Measurements from ENCODE around the gene NUP210.

The NUP210 gene

DNA sequence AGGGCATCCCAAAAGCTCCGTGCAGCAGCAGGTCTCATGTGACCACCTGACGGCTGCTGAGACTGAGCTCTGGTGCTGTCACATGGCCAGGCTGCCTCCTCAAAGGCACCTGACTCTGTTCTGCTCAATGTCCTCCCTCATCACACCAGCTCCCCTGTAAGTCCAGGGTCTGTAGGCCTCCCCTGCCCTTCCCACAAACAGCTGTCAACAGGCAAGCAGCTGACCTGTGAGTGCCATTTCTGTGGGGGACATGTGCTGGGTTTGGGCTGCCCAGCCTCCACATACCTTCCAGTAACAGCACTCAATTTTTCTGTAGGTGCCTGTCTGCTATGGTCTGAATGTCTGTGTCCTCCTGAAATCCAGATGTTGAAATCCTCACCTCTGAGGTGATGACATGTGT, 11.2 kb downstream of the NUP210 start:
- TF ChIP-seq, protein P1, sequence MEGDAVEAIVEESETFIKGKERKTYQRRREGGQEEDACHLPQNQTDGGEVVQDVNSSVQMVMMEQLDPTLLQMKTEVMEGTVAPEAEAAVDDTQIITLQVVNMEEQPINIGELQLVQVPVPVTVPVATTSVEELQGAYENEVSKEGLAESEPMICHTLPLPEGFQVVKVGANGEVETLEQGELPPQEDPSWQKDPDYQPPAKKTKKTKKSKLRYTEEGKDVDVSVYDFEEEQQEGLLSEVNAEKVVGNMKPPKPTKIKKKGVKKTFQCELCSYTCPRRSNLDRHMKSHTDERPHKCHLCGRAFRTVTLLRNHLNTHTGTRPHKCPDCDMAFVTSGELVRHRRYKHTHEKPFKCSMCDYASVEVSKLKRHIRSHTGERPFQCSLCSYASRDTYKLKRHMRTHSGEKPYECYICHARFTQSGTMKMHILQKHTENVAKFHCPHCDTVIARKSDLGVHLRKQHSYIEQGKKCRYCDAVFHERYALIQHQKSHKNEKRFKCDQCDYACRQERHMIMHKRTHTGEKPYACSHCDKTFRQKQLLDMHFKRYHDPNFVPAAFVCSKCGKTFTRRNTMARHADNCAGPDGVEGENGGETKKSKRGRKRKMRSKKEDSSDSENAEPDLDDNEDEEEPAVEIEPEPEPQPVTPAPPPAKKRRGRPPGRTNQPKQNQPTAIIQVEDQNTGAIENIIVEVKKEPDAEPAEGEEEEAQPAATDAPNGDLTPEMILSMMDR (IDR thresholded peaks at IDR 0.05; ENCODE audit: low read depth, low read length): no peak
- no peak overlapping the region for H3K4me3 ChIP-seq (ENCODE audit: low read depth, low read length)

DNA sequence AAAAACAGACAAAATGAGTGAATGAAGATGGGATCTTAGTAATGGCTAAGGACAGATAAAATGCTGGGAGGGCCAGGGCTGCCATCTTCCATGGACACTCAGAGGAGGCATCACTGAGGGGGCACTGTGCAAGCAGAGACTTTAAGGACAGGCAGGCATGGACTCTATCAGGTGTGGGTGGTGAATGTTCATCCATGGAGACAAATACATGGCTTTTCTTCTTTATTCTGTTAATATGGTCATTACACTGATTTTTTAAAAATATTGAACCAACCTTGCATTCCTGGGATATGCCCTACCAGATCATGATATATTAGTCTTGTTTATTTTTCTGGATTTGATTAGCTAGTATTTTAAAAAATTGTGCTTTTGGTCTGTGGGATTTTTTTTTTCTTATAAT, 12.2 kb downstream of the NUP210 start:
- no peak overlapping the region for H3K4me3 ChIP-seq (ENCODE audit: low read depth, low read length)
- TF ChIP-seq, protein P1 (IDR thresholded peaks at IDR 0.05; ENCODE audit: low read depth, low read length): no peak

- TF ChIP-seq, protein P1 (IDR thresholded peaks at IDR 0.05; ENCODE audit: low read depth, low read length): no peak
- H3K4me3 ChIP-seq (ENCODE audit: low read depth, low read length): no peak overlapping the region
Measured at GRCh38 chr3:13407475-13407874, 12.6 kb downstream of the NUP210 start.

DNA sequence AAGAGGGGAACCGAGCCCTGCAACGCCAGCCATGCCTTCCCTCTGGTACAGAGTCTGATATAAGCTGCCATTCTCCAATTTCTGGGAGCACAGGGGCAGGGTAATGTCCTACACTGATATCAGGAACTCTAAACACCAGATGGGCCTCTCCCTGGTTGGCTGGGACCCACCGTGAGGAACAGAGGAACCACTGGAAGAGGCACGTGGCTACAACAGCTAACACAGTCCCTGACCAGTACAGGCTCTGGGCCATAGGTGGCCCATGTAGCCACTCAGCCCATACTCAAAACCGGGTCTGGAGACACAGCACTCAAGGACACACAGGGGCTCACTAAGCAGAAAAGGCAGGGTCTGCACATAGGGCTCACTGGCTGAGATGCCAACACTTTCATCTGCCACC, 13.9 kb downstream of the NUP210 start:
- no peak overlapping the region for H3K4me3 ChIP-seq (ENCODE audit: low read depth, low read length)
- TF ChIP-seq, protein P1 (IDR thresholded peaks at IDR 0.05; ENCODE audit: low read depth, low read length): no peak

GRCh38 chr3:13405614-13406013, 14.5 kb downstream of the NUP210 start:
- H3K4me3 ChIP-seq (ENCODE audit: low read depth, low read length): no peak overlapping the region
- TF ChIP-seq, protein P1 (IDR thresholded peaks at IDR 0.05; ENCODE audit: low read depth, low read length): no peak

DNA sequence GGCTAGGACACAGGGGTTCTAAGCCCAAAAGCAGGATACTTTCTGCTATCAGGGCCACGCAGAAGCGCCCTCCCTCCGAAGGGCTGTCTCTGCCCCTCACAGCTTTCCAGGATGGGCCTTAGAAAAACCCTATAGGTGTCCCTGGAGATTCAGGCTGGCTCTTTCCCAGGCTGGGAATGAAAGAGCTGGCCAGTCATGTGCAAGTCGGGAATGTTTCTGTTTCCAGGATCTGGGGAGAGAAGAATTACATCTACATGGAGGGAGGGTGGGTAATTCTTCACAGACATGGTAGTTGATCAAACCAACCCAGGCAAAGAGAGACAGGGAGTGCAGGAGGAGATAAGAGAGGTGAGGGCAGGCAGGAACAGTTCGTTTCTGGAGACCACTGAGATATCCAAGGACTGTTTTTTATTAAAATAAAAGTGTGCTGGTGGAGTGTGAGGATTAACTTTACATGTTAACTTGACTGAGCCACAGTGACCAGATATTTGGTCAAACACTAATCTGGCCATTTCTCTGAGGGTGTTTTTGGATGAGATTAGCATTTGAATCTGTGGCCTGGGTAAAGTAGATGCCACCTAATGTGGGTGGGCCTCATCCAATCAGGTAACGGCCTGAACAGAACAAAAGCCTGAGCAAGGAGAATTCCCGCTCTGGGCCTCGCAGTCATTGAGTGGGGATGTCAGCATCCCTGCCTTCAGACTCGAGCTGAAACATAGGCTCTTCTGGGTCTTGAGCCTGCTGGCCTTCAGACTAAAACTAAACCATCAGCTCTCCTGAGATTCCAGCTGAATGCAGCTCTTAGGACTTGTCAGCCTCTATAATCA, 15.3 kb downstream of the NUP210 start:
- TF ChIP-seq, protein P1 (IDR thresholded peaks at IDR 0.05; ENCODE audit: low read depth, low read length): no peak
- no peak overlapping the region for H3K4me3 ChIP-seq (ENCODE audit: low read depth, low read length)

DNA sequence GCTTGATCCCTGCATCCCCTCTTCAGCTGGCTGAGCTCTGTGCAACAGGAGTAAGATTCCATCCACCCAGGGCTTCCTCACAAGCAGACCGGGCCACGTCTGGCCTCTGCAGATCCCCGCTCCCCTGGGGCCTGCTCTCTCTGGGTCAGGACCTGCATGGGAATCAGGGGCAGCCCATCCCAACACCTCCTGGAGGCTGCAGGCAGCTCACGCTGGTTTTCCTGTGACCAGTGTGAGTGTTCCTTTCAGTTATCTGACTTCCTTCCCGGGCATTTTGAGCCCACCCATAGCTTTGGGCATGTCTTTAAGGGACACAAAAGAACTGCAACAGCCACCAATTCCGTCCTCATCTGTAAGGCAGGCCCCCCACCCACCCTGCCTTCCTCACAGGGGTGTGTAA, 16.3 kb downstream of the NUP210 start:
- TF ChIP-seq, protein P1 (IDR thresholded peaks at IDR 0.05; ENCODE audit: low read depth, low read length): no peak
- no peak overlapping the region for H3K4me3 ChIP-seq (ENCODE audit: low read depth, low read length)

Measured in WI38 (cell line).